HG02943 (cell line): ENCODE measurements around the gene PCBP2.
A peak's percentile ranks its signal among the peaks of the same experiment; 100 is the strongest.

Source experiments
- ATAC-seq: cut with Tn5 transposase; IDR thresholded peaks from one replicate; pipeline ENCODE4 v1.9.1; 2021; ENCODE audit warnings: mild to moderate bottlenecking, low read depth, moderate library complexity; ENCODE audit not compliant: unreplicated experiment

Gene PCBP2

DNA sequence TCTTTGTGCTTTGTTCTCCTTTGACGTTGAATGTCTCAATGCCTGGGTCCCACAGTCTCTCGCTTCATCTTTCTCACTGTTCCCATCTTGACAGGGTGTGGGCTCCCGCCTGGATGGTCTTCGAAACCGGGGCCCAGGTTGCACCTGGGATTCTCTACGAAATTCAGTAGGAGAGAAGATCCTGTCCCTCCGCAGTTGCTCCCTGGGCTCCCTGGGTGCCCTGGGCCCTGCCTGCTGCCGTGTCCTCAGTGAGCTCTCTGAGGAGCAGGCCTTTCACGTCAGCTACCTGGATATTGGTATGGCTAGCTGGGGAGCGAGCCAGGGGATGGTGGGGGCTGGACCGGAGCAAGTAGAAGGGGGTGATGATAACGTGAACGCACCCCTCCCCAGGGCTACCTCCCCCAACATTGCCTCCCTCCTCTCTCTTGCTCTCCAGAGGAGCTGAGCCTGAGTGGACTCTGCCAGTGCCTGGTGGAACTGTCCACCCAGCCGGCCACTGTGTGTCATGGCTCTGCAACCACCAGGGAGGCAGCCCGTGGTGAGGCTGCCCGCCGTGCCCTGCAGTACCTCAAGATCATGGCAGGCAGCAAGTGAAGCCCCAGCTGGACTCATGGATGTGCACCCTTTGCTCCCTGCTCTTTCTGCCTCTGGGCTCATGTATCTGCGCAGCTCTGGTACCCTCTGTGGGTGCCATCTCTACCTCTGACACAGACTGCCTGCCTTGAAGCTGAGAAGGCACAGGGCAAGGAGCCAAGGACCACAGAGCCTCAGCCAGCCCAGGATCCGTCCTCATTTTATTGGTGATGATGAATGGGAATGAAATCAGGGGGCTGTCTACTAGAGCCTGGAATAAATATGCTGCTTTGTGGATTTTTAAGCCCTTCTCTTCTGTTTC, 53.9 kb downstream of the PCBP2 start:
- no peak for ATAC-seq

DNA sequence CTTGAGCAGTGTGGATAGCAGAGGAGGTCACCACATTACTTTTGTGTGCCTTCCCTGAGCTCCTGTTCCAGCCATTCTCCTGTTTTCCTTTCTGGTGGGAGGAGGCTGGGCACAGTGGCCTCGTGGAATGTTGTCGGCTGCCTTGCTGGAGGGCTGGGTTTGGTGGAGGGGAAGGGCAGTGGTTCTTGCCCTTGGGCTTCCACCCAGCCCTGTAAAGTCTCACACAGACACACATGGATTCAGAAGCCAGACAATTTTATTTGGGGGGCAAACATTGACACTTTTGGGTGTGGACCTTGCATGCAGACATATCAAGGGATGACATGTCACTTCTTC, 54.5 kb downstream of the PCBP2 start:
- ATAC-seq = no peak

DNA sequence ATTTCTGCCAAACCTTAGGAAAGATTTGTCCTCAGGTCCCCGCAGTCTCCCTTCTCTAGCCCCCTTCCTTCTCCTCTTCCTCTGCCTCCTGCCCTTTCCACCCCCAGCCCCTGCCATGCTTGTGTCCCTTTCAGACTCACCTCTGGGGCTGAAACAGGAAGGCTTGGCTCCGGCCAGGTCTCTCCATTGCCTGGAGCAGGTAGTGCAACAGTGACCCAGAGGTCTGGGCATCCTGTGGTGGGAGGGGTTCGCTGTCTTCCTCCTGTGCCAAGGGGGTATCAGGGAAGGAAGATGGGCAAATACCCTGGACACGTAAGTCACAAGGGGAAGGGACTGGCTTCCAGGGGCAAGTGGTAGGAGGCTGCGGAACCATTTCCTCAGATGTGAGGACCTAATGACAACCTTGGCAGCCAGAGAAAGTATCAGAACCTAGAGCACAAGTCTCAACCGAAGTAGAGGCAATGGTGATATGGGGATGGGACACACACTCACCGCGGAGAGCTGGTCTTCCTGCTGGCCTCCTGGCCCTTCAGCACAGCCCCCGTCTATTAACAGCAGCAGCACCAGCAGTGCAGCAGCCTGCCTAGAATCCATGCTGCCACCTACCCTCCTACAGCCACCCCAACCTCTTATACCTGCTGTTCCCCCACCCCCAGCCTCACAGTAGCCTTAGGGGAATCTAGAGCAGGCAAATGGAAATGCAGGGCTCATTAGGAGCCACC, 55.1 kb downstream of the PCBP2 start, which contains the start of gene NPFF:
TSS of gene NPFF (minus strand) at position 604 of the 722 bp plus-strand sequence. CDS start at position 594, 10 bp downstream.
- ATAC-seq = no peak

DNA sequence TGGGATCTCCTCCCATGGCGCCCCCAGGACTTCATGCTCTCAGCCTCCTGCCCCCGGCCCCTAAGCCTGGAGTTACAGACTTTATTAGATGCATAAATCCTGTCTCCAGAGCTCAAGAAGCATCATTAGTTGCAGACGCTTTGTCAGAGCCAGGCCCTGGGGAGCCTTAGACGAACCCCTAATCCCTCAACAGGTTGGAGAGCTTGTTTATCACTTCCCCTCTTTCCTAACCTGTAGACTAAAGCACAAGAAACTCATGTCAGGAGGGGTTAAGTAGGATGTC, 55.6 kb downstream of the PCBP2 start:
- no peak for ATAC-seq

DNA sequence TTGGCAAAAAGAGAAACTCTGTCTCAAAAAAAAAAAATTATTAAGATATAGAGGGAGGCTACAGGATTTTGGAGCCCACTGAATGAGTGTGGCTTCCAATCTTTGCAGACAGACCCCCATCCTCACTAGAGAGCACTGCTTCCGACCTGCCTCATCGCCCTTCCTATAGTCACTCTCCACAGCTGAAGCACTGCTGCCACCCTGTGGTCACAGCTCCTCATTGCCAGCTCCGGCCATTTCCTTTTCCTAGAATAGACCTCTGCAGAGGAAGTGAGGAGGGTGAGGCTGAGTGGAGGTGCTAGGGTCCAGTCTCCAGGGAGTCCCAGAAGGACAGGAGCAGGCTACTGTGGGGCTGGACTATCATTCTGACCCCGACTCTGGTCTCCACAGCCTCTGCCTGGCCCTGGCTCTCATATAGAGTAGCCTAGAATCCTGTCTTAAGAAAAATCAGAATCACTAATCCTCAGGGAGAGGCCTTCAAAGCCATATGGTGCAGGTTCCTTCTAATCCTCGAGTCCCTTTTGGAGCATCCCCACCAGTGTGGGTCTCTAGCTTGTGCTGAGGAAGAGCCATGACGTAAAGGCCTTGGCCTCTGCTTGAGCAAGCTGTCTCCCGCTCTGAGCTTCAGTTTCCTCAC, 56.8 kb downstream of the PCBP2 start:
- ATAC-seq = peak; percentile 68

DNA sequence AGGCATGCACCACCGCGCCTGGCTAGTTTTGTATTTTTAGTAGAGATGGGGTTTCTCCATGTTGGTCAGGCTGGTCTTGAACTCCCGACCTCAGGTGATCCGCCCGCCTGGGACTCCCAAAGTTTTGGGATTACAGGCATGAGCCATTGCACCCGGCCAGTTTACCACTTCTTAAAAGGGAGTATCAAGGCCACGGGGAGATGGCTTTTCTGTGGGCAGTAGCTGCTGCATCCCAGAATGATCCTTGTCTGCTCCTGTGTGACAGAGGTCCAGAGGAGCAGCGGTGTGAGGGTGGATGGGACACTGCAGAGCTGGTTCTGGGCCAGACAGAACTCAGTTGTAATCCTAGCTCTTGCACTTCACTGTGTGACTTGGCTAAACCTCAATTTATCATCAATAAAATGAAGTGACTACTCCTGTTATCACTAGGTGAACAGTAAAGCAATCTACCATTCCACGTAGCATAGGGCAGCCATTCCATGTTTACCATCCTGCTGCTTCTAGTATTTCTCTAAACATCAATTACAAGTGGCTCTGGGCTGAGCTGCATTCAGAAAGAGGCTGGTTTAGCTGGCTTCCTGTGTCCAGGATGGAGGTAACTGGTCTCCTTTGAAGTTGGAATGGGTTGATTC, 58.4 kb downstream of the PCBP2 start:
- no peak for ATAC-seq

DNA sequence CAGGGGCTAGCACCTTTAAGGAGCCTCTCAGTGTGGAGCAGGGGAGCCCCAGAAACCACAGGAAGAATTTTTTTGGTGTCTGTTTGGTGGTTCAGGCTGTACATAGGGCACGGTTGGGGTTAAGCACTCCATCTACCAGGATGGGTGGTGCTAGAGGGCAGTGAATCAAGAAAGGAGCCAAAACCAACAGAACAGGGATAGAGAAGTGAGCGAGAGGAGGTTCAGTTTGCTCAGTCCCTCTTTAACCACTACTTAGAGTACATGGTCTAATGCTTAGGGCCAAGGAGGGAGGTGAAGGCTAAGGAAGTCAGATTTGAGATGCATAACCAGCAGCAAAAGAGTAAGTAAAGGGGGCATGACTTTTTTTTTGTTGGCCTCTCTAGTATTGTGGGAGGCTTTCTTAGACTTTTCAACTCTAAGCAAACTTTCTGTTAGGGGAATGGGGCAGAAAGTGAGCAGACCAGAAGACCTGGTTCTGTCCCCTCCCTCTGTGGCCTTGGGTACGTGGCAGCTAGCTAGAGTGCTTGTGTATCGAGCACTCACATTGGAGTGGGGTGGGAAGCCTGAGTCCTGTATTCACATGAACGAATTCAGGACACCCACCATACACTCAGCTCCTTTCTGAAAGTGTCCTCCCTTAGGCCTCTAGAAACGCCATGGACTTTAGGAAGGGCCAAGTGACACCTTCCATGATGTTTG, 62.0 kb downstream of the PCBP2 start:
- no peak for ATAC-seq

DNA sequence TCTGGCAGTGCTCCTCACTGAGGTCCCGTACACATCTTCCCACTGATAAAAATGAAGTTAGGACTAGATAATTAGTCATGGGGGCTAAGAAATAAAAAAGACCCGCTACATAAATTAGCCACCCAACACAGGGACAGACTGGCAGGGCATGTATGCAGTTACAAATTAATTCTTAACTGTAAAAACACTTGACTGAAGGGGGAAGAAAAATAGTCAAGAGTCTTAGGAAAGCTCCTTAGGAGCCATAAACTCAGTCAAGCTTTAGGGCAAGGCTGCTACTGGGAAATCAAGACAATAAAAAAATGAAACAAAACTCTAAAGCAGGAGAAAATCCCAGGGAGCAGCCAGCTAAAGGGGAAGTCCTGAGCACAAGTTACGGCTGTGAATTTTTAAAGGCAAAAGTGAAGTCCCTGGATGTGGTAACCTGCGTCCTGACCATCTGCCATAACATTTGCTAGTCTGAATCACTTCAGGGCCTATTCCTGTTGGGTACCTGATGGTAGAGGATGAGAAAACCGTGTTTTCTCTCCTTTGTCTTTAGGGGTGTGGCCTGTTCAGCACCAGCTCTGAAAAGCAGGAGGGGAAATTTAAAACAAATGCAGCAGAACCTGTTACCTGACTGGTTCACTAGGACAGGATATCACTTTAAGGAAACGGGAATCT, 62.9 kb downstream of the PCBP2 start:
- ATAC-seq = no peak

DNA sequence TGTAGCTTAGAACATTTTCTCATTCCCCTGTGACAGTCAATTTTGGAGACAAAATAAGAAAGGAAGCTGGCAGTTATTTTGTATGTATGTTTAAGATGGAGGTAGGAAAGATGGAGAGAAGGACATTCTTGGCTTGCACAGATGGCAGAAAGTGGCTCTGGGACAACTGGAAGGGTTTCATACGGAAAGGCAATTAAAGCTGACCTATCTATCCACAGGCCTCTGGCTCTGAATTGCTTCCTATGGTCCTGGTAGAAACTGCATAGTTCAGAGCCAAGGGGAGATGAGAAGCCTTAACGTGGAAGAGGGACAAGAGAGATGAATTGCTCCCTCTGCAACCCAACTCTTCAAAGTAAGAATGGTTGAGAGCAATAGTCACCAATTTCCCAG, 63.4 kb downstream of the PCBP2 start:
- no peak for ATAC-seq

DNA sequence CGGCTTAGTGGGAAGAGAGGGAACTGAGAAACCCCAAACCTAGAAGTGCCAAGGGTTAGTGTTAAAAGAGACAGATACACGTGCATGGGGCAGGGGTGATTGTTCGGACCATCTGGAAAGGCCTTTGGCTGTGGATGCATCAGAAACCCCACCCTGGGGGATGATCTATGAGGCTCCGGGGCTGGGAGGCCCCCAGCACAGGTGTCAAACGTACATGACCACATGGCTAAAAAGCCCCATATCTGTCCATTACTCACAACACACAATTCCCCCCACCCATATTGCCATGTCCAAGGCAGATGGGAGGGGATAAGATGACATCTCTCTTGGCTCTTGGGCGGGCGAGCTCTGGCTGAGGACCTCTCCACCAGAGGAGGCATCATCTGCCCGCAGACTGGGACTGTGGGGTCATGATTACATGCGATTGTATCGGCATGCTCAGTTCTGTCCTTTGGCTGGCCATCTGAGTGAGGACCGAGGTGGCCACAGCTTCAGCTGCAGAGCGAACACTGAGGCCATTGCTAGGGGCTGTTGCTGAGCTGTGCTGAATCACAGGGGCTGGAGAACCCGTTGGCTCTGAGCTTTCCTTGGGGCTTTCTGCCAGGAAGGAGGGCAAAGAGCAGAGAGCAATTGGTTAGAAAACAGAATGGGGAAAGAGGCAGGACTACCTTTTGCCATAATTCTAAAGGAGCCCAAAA, 65.0 kb downstream of the PCBP2 start:
- ATAC-seq = no peak

DNA sequence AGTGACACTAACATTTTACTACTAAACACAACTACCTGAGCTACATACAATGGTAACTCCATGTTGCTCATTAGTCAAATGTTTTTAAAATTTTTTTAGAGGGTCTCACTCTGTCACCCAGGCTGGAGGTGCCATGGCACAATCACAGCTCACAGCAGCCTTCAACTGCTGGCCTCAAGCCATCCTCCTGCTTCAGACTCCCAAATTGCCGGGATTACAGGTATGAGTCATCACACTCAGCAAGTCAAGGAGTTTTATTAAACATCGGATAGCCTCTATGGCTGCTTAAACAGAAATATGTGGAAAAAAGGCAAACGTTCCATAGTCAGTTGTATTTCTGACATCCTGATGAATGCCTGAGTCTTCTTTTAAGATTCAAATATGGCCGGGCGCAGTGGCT, 66.5 kb downstream of the PCBP2 start:
- no peak for ATAC-seq

DNA sequence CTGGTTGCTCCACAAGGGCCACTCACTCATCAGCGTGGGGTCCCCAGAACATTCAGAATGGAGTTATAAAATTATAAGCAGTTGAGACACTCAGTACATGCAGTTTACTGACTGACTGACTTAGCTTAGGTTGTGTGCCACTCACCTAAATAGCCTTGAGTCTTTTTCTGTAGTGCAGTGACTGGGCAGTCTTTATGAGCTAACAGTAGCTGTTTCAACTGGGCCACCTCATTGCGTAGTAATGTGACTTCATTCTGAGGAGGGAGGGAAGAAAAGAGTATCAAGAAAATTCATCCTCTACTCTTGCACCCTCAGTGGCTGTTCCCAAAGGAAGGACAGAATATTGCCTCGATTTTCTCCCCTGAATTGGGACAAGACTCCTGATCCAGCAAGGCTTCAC, 71.2 kb downstream of the PCBP2 start:
- ATAC-seq = no peak

DNA sequence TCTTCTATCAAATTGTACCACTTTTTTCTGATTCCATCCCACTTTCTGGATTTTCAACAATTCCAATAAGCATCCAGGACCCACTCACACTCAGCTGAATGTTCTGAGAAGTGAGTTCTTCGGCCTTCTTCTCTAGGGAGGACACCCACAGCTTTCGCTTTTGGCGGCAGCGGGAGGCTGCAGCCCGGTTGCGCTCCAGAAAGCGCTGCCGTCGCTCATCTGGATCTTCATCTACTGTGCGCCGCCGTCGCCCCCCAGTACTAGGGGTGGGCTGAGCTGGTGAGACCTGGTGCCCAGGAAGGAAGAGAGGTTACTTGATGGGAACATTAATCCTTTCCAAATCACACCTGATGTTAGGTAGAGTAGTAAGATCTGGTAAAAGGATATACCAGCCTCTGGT, 72.6 kb downstream of the PCBP2 start:
- ATAC-seq = no peak

DNA sequence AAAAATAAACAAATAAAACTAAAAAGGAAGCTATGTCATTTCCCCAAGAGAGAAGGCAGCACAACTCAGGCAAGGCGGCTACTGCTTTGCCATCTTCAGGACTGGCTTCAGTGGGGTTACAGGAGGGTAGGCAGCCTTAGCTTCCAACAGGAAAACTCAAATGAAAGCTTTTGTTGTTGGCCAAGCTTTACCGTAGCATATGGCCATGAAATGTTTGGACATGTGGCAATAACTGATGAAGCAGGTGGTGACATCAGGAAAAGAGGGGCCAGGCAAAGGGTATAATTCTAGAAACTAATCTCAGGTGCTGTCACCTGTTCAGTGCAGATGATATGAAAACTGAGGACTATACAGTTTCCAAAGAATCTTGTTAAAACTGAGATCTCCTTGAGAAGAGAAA, 78.2 kb downstream of the PCBP2 start:
- ATAC-seq = no peak
